ENCODE results near the gene HSPB9.

GRCh38 chr17:42107597-42108576 lies 14.7 kb upstream of the HSPB9 start:
- TF ChIP-seq CTCF (conservative IDR thresholded peaks at IDR 0.05 in 1 of 2, IDR thresholded peaks at IDR 0.05 in 1 of 2; ENCODE audit: extremely low read depth in 1 of 2, insufficient read depth in 1 of 2, low read depth in 1 of 2, low read length in 2 of 2) (no peak), EZH2 (IDR thresholded peaks at IDR 0.05; ENCODE audit: borderline replicate concordance, low read length) (no peak)

All from mammary epithelial cell (primary cell).